H1 (cell line): ENCODE results near the gene HNRNPAB. TPM values are rescaled to one million over a fixed set of nuclear protein-coding genes. Genes with fewer than 3 reads are reported as not detected.
A peak's percentile ranks its signal among the peaks of the same experiment; 100 is the strongest.

ENCODE experiments used
- CTCF ChIA-PET: fragments of 300-600 bp; sonication (Branson Sonifier 250); formaldehyde crosslinking; loops from one replicate; lab custom pipeline; 2021; ENCODE audit not compliant: partially characterized antibody; lab: Charles Lee
- POLR2A ChIA-PET: fragments of 300-600 bp; sonication (Branson Sonifier 250); formaldehyde crosslinking; loops from one replicate; lab custom pipeline; 2021; ENCODE audit warnings: inconsistent platforms; ENCODE audit not compliant: partially characterized antibody; lab: Charles Lee
- DNase-seq, 2 experiments: peaks; one replicate each; pipeline versions ENCODE4 v3.0.0 to v3.0.0-alpha.2; 2010 to 2022; ENCODE audit warnings: low spot score in 2 of 2, low read depth in 1 of 2, mixed read lengths in 1 of 2
- FAIRE-seq: peaks from 2 replicates; lab custom pipeline; 2011; peaks lifted over from hg19 to GRCh38; lab: Jason Lieb, UNC
- H2AFZ ChIP-seq: 2 replicates; pipeline ENCODE4 v1.8.1; 2012; ENCODE audit warnings: low read length, inconsistent platforms
- H2AK5ac ChIP-seq: 2 replicates; pipeline ENCODE4 v1.6.1; 2013; ENCODE audit warnings: low read depth, low read length
- H2BK120ac ChIP-seq: replicated peaks from 2 replicates; pipeline ENCODE3; 2013; ENCODE audit warnings: low read depth, low read length, inconsistent platforms
- H2BK12ac ChIP-seq: 2 replicates; pipeline ENCODE4 v1.6.1; 2013; ENCODE audit warnings: low read depth, low read length
- H2BK15ac ChIP-seq: 2 replicates; pipeline ENCODE4 v1.6.1; 2013; ENCODE audit warnings: low read length
- H2BK20ac ChIP-seq: 2 replicates; pipeline ENCODE4 v1.6.1; 2013; ENCODE audit warnings: low read length
- H2BK5ac ChIP-seq: 2 replicates; pipeline ENCODE4 v1.6.1; 2013; ENCODE audit warnings: low read depth, low read length
- H3K14ac ChIP-seq: 2 replicates; pipeline ENCODE4 v1.6.1; 2013; ENCODE audit warnings: inconsistent platforms; ENCODE audit not compliant: insufficient read length
- H3K18ac ChIP-seq: 2 replicates; pipeline ENCODE4 v1.6.1; 2013; ENCODE audit warnings: low read length; ENCODE audit errors: extremely low read depth
- H3K23ac ChIP-seq: 2 replicates; pipeline ENCODE4 v1.6.1; 2013; ENCODE audit warnings: inconsistent platforms; ENCODE audit not compliant: insufficient read length
- H3K23me2 ChIP-seq: 2 replicates; pipeline ENCODE4 v1.6.1; 2013; ENCODE audit warnings: low read depth, low read length
- H3K27ac ChIP-seq: 2 replicates; pipeline ENCODE4 v1.6.1; 2011; ENCODE audit warnings: low read depth, low read length, inconsistent platforms
- H3K27me3 ChIP-seq, 4 experiments: replicated peaks in 1 of 4; 1 replicate in 1 of 4; 2 replicates in 3 of 4; pipeline versions ENCODE4 v1.6.1 to v1.8.1; 2011 to 2013; ENCODE audit warnings: low read length in 3 of 4, mild to moderate bottlenecking in 3 of 4, inconsistent platforms in 2 of 4, mixed read lengths in 2 of 4, moderate library complexity in 1 of 4; ENCODE audit not compliant: control insufficient read depth in 3 of 4, insufficient read depth in 3 of 4; ENCODE audit errors: extremely low read depth in 1 of 4
- H3K36me3 ChIP-seq, 4 experiments: 2 replicates each; pipeline versions ENCODE4 v1.6.1 to v1.8.1; 2011 to 2013; ENCODE audit warnings: mild to moderate bottlenecking in 4 of 4, low read length in 3 of 4, moderate library complexity in 2 of 4, control low read depth in 1 of 4, inconsistent platforms in 1 of 4; ENCODE audit not compliant: insufficient read depth in 4 of 4, control insufficient read depth in 2 of 4
- H3K4ac ChIP-seq: replicated peaks from 2 replicates; pipeline ENCODE3; 2013; ENCODE audit warnings: low read length, low read depth, mixed read lengths, inconsistent platforms; ENCODE audit not compliant: insufficient read length
- H3K4me1 ChIP-seq, 4 experiments: replicated peaks in 1 of 4; 1 replicate in 1 of 4; 2 replicates in 3 of 4; pipeline versions ENCODE4 v1.6.1 to v1.8.1; 2011 to 2013; ENCODE audit warnings: low read length in 3 of 4, inconsistent platforms in 2 of 4, mixed read lengths in 1 of 4; ENCODE audit not compliant: insufficient read depth in 4 of 4, control insufficient read depth in 3 of 4
- H3K4me2 ChIP-seq, 2 experiments: 2 replicates each; pipeline versions ENCODE4 v1.6.1 to v1.8.1; 2011 to 2013; ENCODE audit warnings: low read depth in 2 of 2, low read length in 2 of 2, control low read depth in 1 of 2, inconsistent platforms in 1 of 2, mild to moderate bottlenecking in 1 of 2; ENCODE audit not compliant: insufficient read depth in 1 of 2
- H3K4me3 ChIP-seq, 4 experiments: fragments of 200-600, 300-600 bp in 1 of 4; sonication (generic), shearing (Covaris generic), sonication (Bioruptor Twin) in 1 of 4; 2 replicates each; pipeline versions ENCODE4 v1.5.1 to v1.8.1; 2011 to 2016; ENCODE audit warnings: low read length in 4 of 4, low read depth in 3 of 4, control low read depth in 2 of 4, inconsistent platforms in 2 of 4, mild to moderate bottlenecking in 2 of 4, mixed read lengths in 1 of 4, moderate library complexity in 1 of 4; ENCODE audit not compliant: insufficient read depth in 2 of 4; ENCODE audit errors: extremely low read depth in 1 of 4
- H3K56ac ChIP-seq: replicated peaks from 2 replicates; pipeline ENCODE3; 2013; ENCODE audit warnings: low read depth, mild to moderate bottlenecking, mixed read lengths, low read length, inconsistent platforms; ENCODE audit not compliant: insufficient read length
- H3K79me1 ChIP-seq: 2 replicates; pipeline ENCODE4 v1.6.1; 2013; ENCODE audit warnings: low read depth, low read length, control low read depth
- H3K79me2 ChIP-seq, 2 experiments: 2 replicates each; pipeline versions ENCODE4 v1.6.1 to v1.8.1; 2012 to 2013; ENCODE audit warnings: low read length in 2 of 2, mild to moderate bottlenecking in 2 of 2, inconsistent platforms in 1 of 2; ENCODE audit not compliant: insufficient read depth in 2 of 2, control insufficient read depth in 1 of 2
- H3K9ac ChIP-seq, 4 experiments: replicated peaks in 1 of 4; 1 replicate in 1 of 4; 2 replicates in 3 of 4; pipeline versions ENCODE4 v1.6.1 to v1.8.1; 2011 to 2013; ENCODE audit warnings: low read depth in 3 of 4, low read length in 3 of 4, control low read depth in 2 of 4, mild to moderate bottlenecking in 2 of 4, moderate library complexity in 2 of 4, inconsistent platforms in 1 of 4; ENCODE audit errors: extremely low read depth in 1 of 4
- H3K9me3 ChIP-seq, 2 experiments: 2 replicates each; pipeline versions ENCODE4 v1.6.1 to v1.8.1; 2012 to 2013; ENCODE audit warnings: mild to moderate bottlenecking in 2 of 2, moderate library complexity in 2 of 2, control low read depth in 1 of 2, inconsistent platforms in 1 of 2, low read depth in 1 of 2, low read length in 1 of 2, mixed read lengths in 1 of 2; ENCODE audit not compliant: insufficient read depth in 2 of 2
- H4K20me1 ChIP-seq, 2 experiments: replicated peaks in 1 of 2; 2 replicates each; pipeline versions ENCODE3 to v1.8.1; 2011 to 2013; ENCODE audit warnings: inconsistent platforms in 2 of 2, low read length in 2 of 2, mild to moderate bottlenecking in 1 of 2; ENCODE audit not compliant: insufficient read depth in 2 of 2, control insufficient read depth in 1 of 2
- H4K5ac ChIP-seq: 2 replicates; pipeline ENCODE4 v1.6.1; 2013; ENCODE audit warnings: low read length, low read depth, mixed read lengths, inconsistent platforms; ENCODE audit not compliant: insufficient read length
- H4K8ac ChIP-seq: 2 replicates; pipeline ENCODE4 v1.8.0; 2013; ENCODE audit warnings: mild to moderate bottlenecking, moderate library complexity, low read length, inconsistent platforms; ENCODE audit not compliant: insufficient read depth; ENCODE audit errors: extremely low read depth
- H4K91ac ChIP-seq: replicated peaks from 2 replicates; pipeline ENCODE3; 2013; ENCODE audit warnings: low read length, mixed read lengths, inconsistent platforms; ENCODE audit not compliant: insufficient read length
- ATF2 ChIP-seq: IDR thresholded peaks from 2 replicates; pipeline ENCODE4 v1.6.1; 2012; ENCODE audit warnings: low read length, inconsistent platforms
- BACH1 ChIP-seq: IDR thresholded peaks from 2 replicates; pipeline ENCODE4 v1.6.1; 2012; ENCODE audit warnings: low read length, improper control_type of control experiment
- E2F6 ChIP-seq: IDR thresholded peaks from 2 replicates; pipeline ENCODE4 v1.6.1; 2012; ENCODE audit warnings: inconsistent platforms
- FOSL1 ChIP-seq: IDR thresholded peaks from 2 replicates; pipeline ENCODE4 v1.6.1; 2011; ENCODE audit warnings: mild to moderate bottlenecking, low read depth, low read length, moderate library complexity; ENCODE audit not compliant: insufficient read depth
- HDAC2 ChIP-seq, 2 experiments: fragments of 300-600 bp in 1 of 2; sonication (generic) in 1 of 2; IDR thresholded peaks; 2 replicates each; pipeline ENCODE4 v1.6.1; 2011 to 2012; ENCODE audit warnings: low read depth in 2 of 2, low read length in 2 of 2, mild to moderate bottlenecking in 2 of 2, moderate library complexity in 2 of 2, borderline replicate concordance in 1 of 2, inconsistent platforms in 1 of 2
- MAFK ChIP-seq: IDR thresholded peaks from 2 replicates; pipeline ENCODE4 v1.6.1; 2012; ENCODE audit warnings: low read depth, mild to moderate bottlenecking, improper control_type of control experiment, low read length
- POLR2A ChIP-seq, 2 experiments: IDR thresholded peaks; 1 replicate in 1 of 2; 2 replicates in 1 of 2; pipeline ENCODE4 v1.6.1; 2011; ENCODE audit warnings: low read depth in 2 of 2, low read length in 2 of 2, mild to moderate bottlenecking in 2 of 2; ENCODE audit errors: control extremely low read depth in 1 of 2
- POLR2AphosphoS5 ChIP-seq: IDR thresholded peaks from 2 replicates; pipeline ENCODE4 v1.6.1; 2011; ENCODE audit warnings: low read depth, low read length
- SIRT6 ChIP-seq: IDR thresholded peaks from one replicate; pipeline ENCODE4 v1.7.1; 2012; ENCODE audit warnings: low read length, inconsistent platforms
- SP2 ChIP-seq: IDR thresholded peaks from 2 replicates; pipeline ENCODE4 v1.6.1; 2012; ENCODE audit warnings: mild to moderate bottlenecking, low read length, inconsistent platforms
- WGBS, 2 experiments: shearing (Covaris generic) in 1 of 2; methylation state at CpG; one replicate each; pipeline versions ENCODE4 v1.1.6 to v1.1.7; 2013 to 2015; ENCODE audit warnings: low lambda C conversion rate in 2 of 2, mixed read lengths in 2 of 2, inconsistent platforms in 1 of 2, low coverage in 1 of 2, missing lambda C conversion rate in 1 of 2; ENCODE audit not compliant: insufficient replicate concordance in 2 of 2, insufficient coverage in 1 of 2, insufficient read length in 1 of 2; ENCODE audit errors: extremely low coverage in 1 of 2, missing lambda C conversion rate in 1 of 2; 5-methylcytosine and 5-hydroxymethylcytosine counted together
- polyA plus RNA-seq, 7 experiments: library from polyadenylated mRNA; depleted of rRNA in 3 of 7; stranded (reverse) in 5 of 7; unstranded in 2 of 7; fragments of >200 nt in 5 of 7; fragments of 200-250 nt in 2 of 7; gene quantifications; 1 replicate in 5 of 7; 2 replicates in 1 of 7; 4 replicates in 1 of 7; pipeline versions ENCODE4 v1.2.1 to v1.2.3, GENCODE V29; 2011 to 2013; ENCODE audit warnings: missing spikeins in 2 of 7, mixed read lengths in 2 of 7
- total RNA-seq: library from RNA; stranded (reverse); fragmentation: NEBNext Ultra II Directional; extraction: Animal tissue kit (Norgen Biotek cat#: 25700); gene quantifications from 2 replicates; pipeline ENCODE4 v1.2.1, GENCODE V29; 2021

The HNRNPAB gene
- total and polyA plus RNA-seq, 2 of the 8 experiments (the other 6 are each of a cell fraction or from before 2014, with no cell fraction given), result 373 to 563 TPM

- FAIRE-seq, result no peak
- TF ChIP-seq FOSL1 (no peak), MAFK (no peak), ATF2 (no peak), SP2 (no peak), BACH1 (no peak), HDAC2 (IDR thresholded peaks at IDR 0.05; ENCODE audit: borderline replicate concordance in 1 of 2, low read depth in 2 of 2, low read length in 2 of 2) (no peak), E2F6 (no peak), POLR2A (IDR thresholded peaks at IDR 0.05; ENCODE audit: control extremely low read depth in 1 of 2, low read depth in 2 of 2, low read length in 2 of 2) (peak in 1 of 2 experiments; percentile 74; a peak in 1 of 3 replicates), POLR2AphosphoS5 (peak; percentile 83; the same call in 1 of the 2 replicates), SIRT6 (no peak)
Measured at GRCh38 chr5:178209334-178210072, 5.2 kb downstream of the HNRNPAB start.

More at GRCh38 chr5:178209334-178210072, 5.2 kb downstream of the HNRNPAB start:
- H3K27me3 ChIP-seq, result no peaks in the 10 kb centered on the region
- WGBS, 2 experiments, result 92% methylated on average over 8 of the region's 8 CpGs; no CpG with 5 or more reads in 1 of the 2 experiments
- H3K9ac ChIP-seq, result no peak overlapping the region; a peak in 1 of 7 replicates
- H3K79me1 ChIP-seq, result peaks cover 22% of the 10 kb centered on the region
- no peak overlapping the region for H3K56ac ChIP-seq
- CTCF ChIA-PET, result interaction anchor here (1.0 to 1.5 kb wide), 4 partner anchors 13 to 133 kb away, joined by 3 to 4 read pairs (median 4); no protein-coding TSS in a partner anchor
- H4K20me1 ChIP-seq, result peaks cover 57 to 60% of the 10 kb centered on the region in 2 experiments
- H3K79me2 ChIP-seq, result peaks cover 26 to 47% of the 10 kb centered on the region in 2 experiments
- peaks cover 57 to 91% (median 75%) of the 10 kb centered on the region in 4 experiments for H3K36me3 ChIP-seq
- no peak overlapping the region for H2AFZ ChIP-seq
- H3K27ac ChIP-seq, result no peak overlapping the region
- POLR2A ChIA-PET, result interaction anchor here (0.5 to 31.3 kb wide), 10 partner anchors 9 to 241 kb away, joined by 3 to 985 read pairs (median 4); partner anchors contain the start of genes GMCL2 and PHYKPL
- no peak overlapping the region for H3K4ac ChIP-seq
- no peak overlapping the region for H3K14ac ChIP-seq
- H3K23me2 ChIP-seq, result peaks cover 2% of the 10 kb centered on the region
- peaks cover 0 to 10% (median 4%) of the 10 kb centered on the region in 4 experiments; a peak in 6 of 7 replicates for H3K4me1 ChIP-seq
- no peak overlapping the region for H2BK5ac ChIP-seq
- H2BK15ac ChIP-seq, result no peak overlapping the region
- no peak overlapping the region for H4K91ac ChIP-seq
- H4K8ac ChIP-seq, result peak overlapping the region; percentile 57
- H3K18ac ChIP-seq, result no peak overlapping the region
- no peak overlapping the region for H2BK20ac ChIP-seq
- H3K4me3 ChIP-seq, result no peak overlapping the region
- H4K5ac ChIP-seq, result no peak overlapping the region
- no peak overlapping the region for H2AK5ac ChIP-seq
- no peaks in the 10 kb centered on the region for H3K9me3 ChIP-seq
- H3K4me2 ChIP-seq, result no peak overlapping the region
- DNase-seq, result no peak
- no peak overlapping the region for H3K23ac ChIP-seq
- H2BK12ac ChIP-seq, result no peak overlapping the region
- no peak overlapping the region for H2BK120ac ChIP-seq
